Measurements from ENCODE around the gene CEACAM3. TPM values are rescaled to one million over a fixed set of nuclear protein-coding genes. Genes with fewer than 3 reads are reported as not detected.

CEACAM3 gene
- total and polyA plus RNA-seq, 2 of the 8 experiments (the other 6 are each of a cell fraction or from before 2014, with no cell fraction given): not detected

- Histone ChIP-seq H2BK5ac (ENCODE audit: low read depth, low read length) (no peak overlapping the region), H3K23me2 (ENCODE audit: low read depth, low read length) (no peaks in the 10 kb centered on the region), H3K18ac (ENCODE audit: extremely low read depth, low read length) (no peak overlapping the region), H2BK120ac (replicated peaks; ENCODE audit: low read depth, low read length) (no peak overlapping the region), H3K27ac (ENCODE audit: low read depth, low read length) (no peak overlapping the region), H4K8ac (ENCODE audit: extremely low read depth, insufficient read depth, low read length) (no peak overlapping the region; the same call in 1 of the 2 replicates), H3K56ac (replicated peaks; ENCODE audit: insufficient read length, low read depth, low read length) (no peak overlapping the region), H3K9me3 (ENCODE audit: insufficient read depth in 2 of 2, low read depth in 1 of 2, low read length in 1 of 2) (peaks cover 60 to 65% of the 10 kb centered on the region in 2 experiments), H2BK15ac (ENCODE audit: low read length) (no peak overlapping the region), H2BK12ac (ENCODE audit: low read depth, low read length) (no peak overlapping the region), H3K4me3 (ENCODE audit: extremely low read depth in 1 of 4, insufficient read depth in 2 of 4, low read depth in 3 of 4, low read length in 4 of 4) (no peak overlapping the region), H3K4me1 (replicated peaks in 1 of 4; ENCODE audit: control insufficient read depth in 3 of 4, insufficient read depth in 4 of 4, low read length in 3 of 4) (no peaks in the 10 kb centered on the region), H3K23ac (ENCODE audit: insufficient read length) (no peak overlapping the region), H2AFZ (ENCODE audit: low read length) (no peak overlapping the region), H3K36me3 (ENCODE audit: control insufficient read depth in 2 of 4, insufficient read depth in 4 of 4, low read length in 3 of 4) (no peaks in the 10 kb centered on the region), H3K27me3 (replicated peaks in 1 of 4; ENCODE audit: control insufficient read depth in 3 of 4, extremely low read depth in 1 of 4, insufficient read depth in 3 of 4, low read length in 3 of 4) (no peaks in the 10 kb centered on the region), H4K5ac (ENCODE audit: insufficient read length, low read depth, low read length) (no peak overlapping the region), H4K91ac (replicated peaks; ENCODE audit: insufficient read length, low read length) (no peak overlapping the region), H3K79me2 (ENCODE audit: control insufficient read depth in 1 of 2, insufficient read depth in 2 of 2, low read length in 2 of 2) (no peaks in the 10 kb centered on the region), H3K4ac (replicated peaks; ENCODE audit: insufficient read length, low read depth, low read length) (no peak overlapping the region), H3K9ac (replicated peaks in 1 of 4; ENCODE audit: extremely low read depth in 1 of 4, low read depth in 3 of 4, low read length in 3 of 4) (no peak overlapping the region), H2BK20ac (ENCODE audit: low read length) (no peak overlapping the region), H2AK5ac (ENCODE audit: low read depth, low read length) (no peak overlapping the region), H3K79me1 (ENCODE audit: low read depth, low read length) (no peaks in the 10 kb centered on the region; the same call in 1 of the 2 replicates), H4K20me1 (replicated peaks in 1 of 2; ENCODE audit: control insufficient read depth in 1 of 2, insufficient read depth in 2 of 2, low read length in 2 of 2) (peaks cover 0 to 1% of the 10 kb centered on the region in 2 experiments), H3K14ac (ENCODE audit: insufficient read length) (no peak overlapping the region), H3K4me2 (ENCODE audit: insufficient read depth in 1 of 2, low read depth in 2 of 2, low read length in 2 of 2) (no peak overlapping the region)
- TF ChIP-seq USF2 (IDR thresholded peaks at IDR 0.05; ENCODE audit: low read length): no peak
- ChIA-PET CTCF (ENCODE audit: partially characterized antibody) (interaction anchor here (2.0 kb wide), 1 partner anchor 18 kb away, joined by 5 read pairs; the partner anchor contains the start of gene CEACAM3), POLR2A (ENCODE audit: partially characterized antibody) (no interaction called here)
- no peak for FAIRE-seq
- no peak for DNase-seq (ENCODE audit: low read depth in 1 of 2, low spot score in 2 of 2)
- WGBS, 2 experiments (ENCODE audit: extremely low coverage in 1 of 2, insufficient coverage in 1 of 2, insufficient read length in 1 of 2, insufficient replicate concordance in 2 of 2, low coverage in 1 of 2, low lambda C conversion rate in 2 of 2, missing lambda C conversion rate in 1 of 2): 77% methylated on average over 4 of the region's 4 CpGs; no CpG with 5 or more reads in 1 of the 2 experiments
Observed at GRCh38 chr19:41813911-41814310, 17.5 kb downstream of the CEACAM3 start.

Measured in H1 (cell line).